ENCODE results near the gene CNTNAP5. TPM values are rescaled to one million over a fixed set of nuclear protein-coding genes. Genes with fewer than 3 reads are reported as not detected.

CNTNAP5 gene
- total RNA-seq, 4 donors from 2014 or later, result not detected

- Histone ChIP-seq H3K9me3 (no peaks in the 10 kb centered on the region), H3K36me3 (no peaks in the 10 kb centered on the region), H3K4me3 (no peak overlapping the region), H3K27ac (no peak overlapping the region), H3K4me1 (no peaks in the 10 kb centered on the region), H3K27me3 (no peaks in the 10 kb centered on the region)
- 91% methylated on average over 4 of the region's 4 CpGs for WGBS
- no peak for DNase-seq (ENCODE audit: low spot score in 2 of 2)
- no peak for TF ChIP-seq POLR2AphosphoS5 (IDR thresholded peaks at IDR 0.05)
- no peak for TF ChIP-seq POLR2A (IDR thresholded peaks at IDR 0.05)
These were observed 559.5 kb downstream of the CNTNAP5 start for GRCh38 chr2:124584615-124585014.

- DNase-seq (ENCODE audit: low spot score in 2 of 2), result no peak
- TF ChIP-seq, protein P1, sequence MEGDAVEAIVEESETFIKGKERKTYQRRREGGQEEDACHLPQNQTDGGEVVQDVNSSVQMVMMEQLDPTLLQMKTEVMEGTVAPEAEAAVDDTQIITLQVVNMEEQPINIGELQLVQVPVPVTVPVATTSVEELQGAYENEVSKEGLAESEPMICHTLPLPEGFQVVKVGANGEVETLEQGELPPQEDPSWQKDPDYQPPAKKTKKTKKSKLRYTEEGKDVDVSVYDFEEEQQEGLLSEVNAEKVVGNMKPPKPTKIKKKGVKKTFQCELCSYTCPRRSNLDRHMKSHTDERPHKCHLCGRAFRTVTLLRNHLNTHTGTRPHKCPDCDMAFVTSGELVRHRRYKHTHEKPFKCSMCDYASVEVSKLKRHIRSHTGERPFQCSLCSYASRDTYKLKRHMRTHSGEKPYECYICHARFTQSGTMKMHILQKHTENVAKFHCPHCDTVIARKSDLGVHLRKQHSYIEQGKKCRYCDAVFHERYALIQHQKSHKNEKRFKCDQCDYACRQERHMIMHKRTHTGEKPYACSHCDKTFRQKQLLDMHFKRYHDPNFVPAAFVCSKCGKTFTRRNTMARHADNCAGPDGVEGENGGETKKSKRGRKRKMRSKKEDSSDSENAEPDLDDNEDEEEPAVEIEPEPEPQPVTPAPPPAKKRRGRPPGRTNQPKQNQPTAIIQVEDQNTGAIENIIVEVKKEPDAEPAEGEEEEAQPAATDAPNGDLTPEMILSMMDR (IDR thresholded peaks at IDR 0.05), result no peak
- TF ChIP-seq EP300 (IDR thresholded peaks at IDR 0.05), result no peak
- no peak for TF ChIP-seq POLR2AphosphoS5 (IDR thresholded peaks at IDR 0.05)
- TF ChIP-seq POLR2A (IDR thresholded peaks at IDR 0.05), result no peak
- WGBS, result 48% methylated on average over 1 of the region's 1 CpG
- H3K36me3 ChIP-seq, result no peaks in the 10 kb centered on the region
- H3K4me1 ChIP-seq, result no peaks in the 10 kb centered on the region
- H3K27ac ChIP-seq, result no peak overlapping the region
- H3K27me3 ChIP-seq, result no peaks in the 10 kb centered on the region
- no peak overlapping the region for H3K4me3 ChIP-seq
- no peaks in the 10 kb centered on the region for H3K9me3 ChIP-seq
These were observed 560.2 kb downstream of the CNTNAP5 start for GRCh38 chr2:124585277-124585676.

GRCh38 chr2:124586210-124586609 lies 561.1 kb downstream of the CNTNAP5 start:
- no peak overlapping the region for H3K4me3 ChIP-seq
- no peaks in the 10 kb centered on the region for H3K36me3 ChIP-seq
- H3K27me3 ChIP-seq, result no peaks in the 10 kb centered on the region
- no peak for DNase-seq (ENCODE audit: low spot score in 2 of 2)
- no peaks in the 10 kb centered on the region for H3K4me1 ChIP-seq
- H3K27ac ChIP-seq, result no peak overlapping the region
- 92% methylated on average over 3 of the region's 3 CpGs for WGBS
- H3K9me3 ChIP-seq, result no peaks in the 10 kb centered on the region
- TF ChIP-seq EP300 (IDR thresholded peaks at IDR 0.05), result no peak
- TF ChIP-seq POLR2AphosphoS5 (IDR thresholded peaks at IDR 0.05), result no peak
- TF ChIP-seq POLR2A (IDR thresholded peaks at IDR 0.05), result no peak
- TF ChIP-seq, protein P1 (IDR thresholded peaks at IDR 0.05), result no peak

GRCh38 chr2:124586835-124587234 lies 561.7 kb downstream of the CNTNAP5 start:
- Histone ChIP-seq H3K4me1 (no peaks in the 10 kb centered on the region), H3K9me3 (no peaks in the 10 kb centered on the region), H3K27me3 (no peaks in the 10 kb centered on the region), H3K27ac (no peak overlapping the region), H3K4me3 (no peak overlapping the region), H3K36me3 (no peaks in the 10 kb centered on the region)
- 77% methylated on average over 2 of the region's 2 CpGs for WGBS
- DNase-seq (ENCODE audit: low spot score in 2 of 2), result no peak
- TF ChIP-seq POLR2A (IDR thresholded peaks at IDR 0.05) (no peak), EP300 (IDR thresholded peaks at IDR 0.05) (no peak)

- Histone ChIP-seq H3K4me1 (no peaks in the 10 kb centered on the region), H3K9me3 (no peaks in the 10 kb centered on the region), H3K27me3 (no peaks in the 10 kb centered on the region), H3K36me3 (no peaks in the 10 kb centered on the region), H3K4me3 (no peak overlapping the region), H3K27ac (no peak overlapping the region)
- DNase-seq (ENCODE audit: low spot score in 2 of 2), result no peak
- WGBS, result 93% methylated on average over 3 of the region's 3 CpGs
- no peak for TF ChIP-seq POLR2AphosphoS5 (IDR thresholded peaks at IDR 0.05)
- TF ChIP-seq POLR2A (IDR thresholded peaks at IDR 0.05), result no peak
- TF ChIP-seq, protein P1 (IDR thresholded peaks at IDR 0.05), result no peak
- TF ChIP-seq EP300 (IDR thresholded peaks at IDR 0.05), result no peak
These were observed 564.9 kb downstream of the CNTNAP5 start for GRCh38 chr2:124589971-124590370.

- Histone ChIP-seq H3K27ac (no peak overlapping the region), H3K9me3 (peaks cover 6% of the 10 kb centered on the region), H3K4me3 (no peak overlapping the region), H3K36me3 (no peaks in the 10 kb centered on the region), H3K27me3 (no peaks in the 10 kb centered on the region), H3K4me1 (no peaks in the 10 kb centered on the region)
- TF ChIP-seq EP300 (IDR thresholded peaks at IDR 0.05), result no peak
- TF ChIP-seq, protein P1 (IDR thresholded peaks at IDR 0.05), result no peak
- no peak for TF ChIP-seq POLR2A (IDR thresholded peaks at IDR 0.05)
- no peak for DNase-seq (ENCODE audit: low spot score in 2 of 2)
These were observed 577.7 kb downstream of the CNTNAP5 start for GRCh38 chr2:124602759-124603158.
